GM19099 (cell line): ENCODE data around the gene CDH13.

Experiments
- POLR2A ChIP-seq: IDR thresholded peaks from 3 replicates; pipeline ENCODE4 v1.6.1; 2011; ENCODE audit warnings: low read depth; ENCODE audit not compliant: insufficient read length; ENCODE audit errors: extremely low read depth

CDH13 gene

DNA sequence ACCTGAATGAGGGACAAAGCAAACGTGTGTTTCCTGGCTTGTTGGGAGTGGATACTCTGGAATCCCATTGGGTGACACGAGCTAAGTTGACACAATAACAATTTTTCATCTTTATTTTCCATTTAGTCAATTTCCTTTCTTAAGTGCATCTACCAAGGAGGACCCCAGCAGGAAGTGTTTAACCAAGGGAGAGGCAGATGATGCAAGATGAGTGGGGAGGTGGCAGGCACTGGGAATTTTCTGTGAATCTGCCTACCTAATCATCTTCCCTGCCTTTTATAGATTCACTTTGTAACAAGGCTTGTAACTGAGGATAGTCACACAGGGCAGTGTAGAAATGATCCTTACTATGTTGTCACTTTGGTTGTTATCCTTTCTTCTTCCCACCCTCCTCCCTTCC, 863.3 kb downstream of the CDH13 start:
- TF ChIP-seq POLR2A: no peak

DNA sequence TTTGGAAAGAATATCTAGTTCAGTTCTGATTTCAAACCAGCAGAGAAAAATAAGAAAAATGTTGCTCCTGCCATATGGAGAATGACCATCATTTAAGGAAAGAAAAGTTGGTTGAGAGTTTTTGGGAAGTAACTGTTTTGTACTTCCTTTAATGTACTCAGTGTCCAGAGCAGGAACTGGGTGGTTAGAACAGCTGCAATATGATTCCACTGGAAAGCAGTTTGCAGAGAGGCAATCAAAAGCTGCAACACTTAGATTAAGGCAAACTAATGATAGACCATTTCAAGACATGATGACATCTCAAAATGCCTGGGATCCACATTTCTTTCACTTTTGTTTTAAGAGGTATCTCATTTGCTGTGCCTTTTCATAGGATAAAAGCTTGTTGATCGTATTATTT, 867.7 kb downstream of the CDH13 start:
- no peak for TF ChIP-seq POLR2A

DNA sequence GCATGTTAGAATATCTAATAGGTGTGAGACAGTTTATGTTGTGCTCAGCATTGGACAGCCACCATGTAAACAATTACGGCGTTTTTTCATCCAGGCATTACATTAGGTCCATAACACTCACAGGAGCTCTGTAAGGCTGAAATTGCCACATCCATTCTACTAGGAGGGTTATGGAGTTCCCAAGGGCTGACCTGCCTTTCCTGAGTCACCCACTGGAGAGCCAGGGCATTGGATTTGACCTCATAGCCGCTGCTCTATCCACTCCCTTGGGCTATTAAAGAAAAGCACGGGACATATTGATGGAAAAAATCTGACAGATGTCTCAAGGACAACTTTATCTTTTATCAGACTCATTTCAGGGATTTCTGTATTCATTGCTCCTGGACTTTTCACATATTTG, 874.7 kb downstream of the CDH13 start:
- TF ChIP-seq POLR2A: no peak

DNA sequence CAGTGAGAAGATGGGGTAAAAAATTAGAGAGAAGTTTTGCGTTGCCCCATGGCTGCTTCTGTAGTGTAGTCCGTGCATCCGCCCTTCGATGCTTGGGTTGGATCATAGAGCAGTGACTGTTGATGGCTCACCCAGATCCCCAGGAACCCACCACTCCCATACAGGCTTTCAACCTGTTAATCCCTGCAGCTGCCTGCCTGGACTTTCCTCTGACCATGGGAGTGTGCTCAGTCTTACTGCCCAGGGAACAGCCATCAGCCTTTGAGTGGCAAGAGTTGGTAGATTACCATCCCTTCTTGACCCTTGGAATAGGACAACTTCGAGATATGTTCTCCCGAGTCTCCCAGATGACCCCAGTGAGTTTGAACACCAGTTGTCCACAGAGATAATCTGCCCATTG, 881.5 kb downstream of the CDH13 start:
- no peak for TF ChIP-seq POLR2A

DNA sequence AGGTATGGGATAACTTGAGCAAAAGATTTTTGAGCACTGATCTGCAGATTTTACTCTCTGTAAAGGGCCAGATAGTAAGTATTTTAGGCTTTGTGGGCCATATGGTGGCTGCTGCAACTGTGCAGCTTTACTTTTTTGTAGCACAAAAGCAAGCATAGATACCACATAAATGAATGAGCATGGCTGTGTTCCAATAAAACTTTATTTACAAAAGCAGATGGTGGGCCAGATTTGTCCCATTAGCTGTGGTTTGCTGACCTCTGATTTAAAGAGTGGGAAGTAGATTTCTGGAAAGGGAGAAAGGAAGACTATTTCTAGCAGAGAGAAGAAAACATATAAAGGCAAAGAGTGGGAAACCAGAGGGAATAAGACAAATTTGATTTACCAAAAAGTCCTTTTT, 882.5 kb downstream of the CDH13 start:
- TF ChIP-seq POLR2A: no peak

DNA sequence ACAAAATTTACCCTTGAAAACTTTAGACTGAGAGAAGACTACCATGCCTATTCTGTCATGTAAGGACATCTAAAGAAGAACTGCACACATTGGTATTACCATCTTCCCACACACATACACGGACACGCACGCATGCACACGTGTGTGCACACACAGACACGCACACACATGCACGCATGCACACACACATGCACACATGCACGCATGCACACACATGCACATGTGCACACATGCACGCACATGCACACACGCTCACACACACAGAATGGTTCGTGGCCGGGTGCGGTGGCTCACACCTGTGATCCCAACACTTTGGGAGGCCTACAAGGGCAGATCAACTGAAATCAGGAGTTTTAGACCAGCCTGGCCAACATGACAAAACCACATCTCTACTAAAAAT, 884.1 kb downstream of the CDH13 start:
- no peak for TF ChIP-seq POLR2A

DNA sequence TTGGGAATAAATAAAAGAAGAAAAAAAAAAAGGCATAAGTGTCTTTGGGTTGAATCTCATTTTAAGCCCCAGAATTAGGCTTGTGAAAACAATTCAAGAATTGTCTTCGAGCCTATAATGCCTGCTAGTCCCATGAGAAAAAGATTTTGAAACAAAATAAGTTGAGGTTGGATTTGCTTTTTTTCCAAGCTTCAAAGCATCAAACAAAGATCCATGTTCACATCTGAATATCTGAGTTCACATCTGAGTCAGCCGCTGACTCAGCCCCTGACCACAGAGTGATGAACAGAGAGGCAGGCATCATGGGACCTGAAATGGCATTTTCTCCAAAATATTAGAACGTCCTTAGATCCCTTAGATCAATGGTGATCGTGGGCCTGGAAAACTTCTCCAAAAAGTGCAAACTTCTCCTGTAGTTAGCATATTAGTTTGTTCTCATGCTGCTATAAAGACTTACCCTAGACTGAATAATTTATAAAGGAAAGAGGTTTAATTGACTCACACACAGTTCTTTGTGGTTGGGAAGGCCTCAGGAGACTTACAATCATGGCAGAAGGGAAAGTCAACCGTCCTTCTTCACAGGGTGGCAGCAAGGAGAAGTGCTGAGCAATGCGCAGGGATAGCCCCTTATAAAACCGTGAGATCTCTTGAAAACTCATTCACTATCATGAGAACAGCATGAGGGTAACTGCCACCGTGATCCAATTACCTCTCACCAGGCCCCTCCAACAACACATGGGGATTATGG, 886.4 kb downstream of the CDH13 start:
- no peak for TF ChIP-seq POLR2A

DNA sequence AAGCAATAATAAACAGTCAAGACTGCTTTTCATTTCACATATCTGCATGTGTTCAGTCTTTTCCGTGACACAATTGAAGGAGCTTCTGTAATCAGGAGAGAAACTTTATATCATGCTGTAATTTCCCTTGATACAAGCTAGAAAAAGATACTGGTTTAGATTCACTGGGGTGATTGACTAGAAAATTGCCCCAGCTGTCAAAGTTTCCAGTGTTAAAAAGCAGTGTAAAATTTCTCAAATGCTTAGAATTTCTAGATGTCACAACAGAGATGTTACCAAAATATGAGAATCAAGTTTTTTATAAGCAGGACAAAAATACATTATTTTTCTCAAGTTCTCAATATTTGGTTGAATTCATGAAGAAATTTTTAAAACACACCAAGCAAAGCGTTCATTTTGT, 888.6 kb downstream of the CDH13 start:
- no peak for TF ChIP-seq POLR2A

DNA sequence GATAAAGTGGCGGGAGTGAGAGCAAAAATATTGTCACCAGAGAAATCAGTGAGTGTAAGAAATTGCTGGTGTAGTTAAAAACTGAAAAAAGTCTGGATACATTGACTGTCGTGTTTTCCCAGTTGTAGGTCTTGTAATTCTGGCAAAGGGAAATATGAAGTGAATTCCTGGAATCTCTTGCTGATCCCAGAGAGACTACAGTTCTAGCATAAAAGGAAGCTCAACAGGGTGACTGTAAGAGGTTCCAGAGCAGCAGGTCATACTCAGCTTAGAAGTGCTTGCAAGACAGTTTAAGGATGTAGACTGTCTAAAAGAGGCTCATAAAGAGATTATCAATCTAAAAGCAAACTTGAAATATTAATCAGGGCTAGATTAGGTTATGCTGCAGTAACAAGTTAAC, 890.2 kb downstream of the CDH13 start:
- TF ChIP-seq POLR2A: no peak

DNA sequence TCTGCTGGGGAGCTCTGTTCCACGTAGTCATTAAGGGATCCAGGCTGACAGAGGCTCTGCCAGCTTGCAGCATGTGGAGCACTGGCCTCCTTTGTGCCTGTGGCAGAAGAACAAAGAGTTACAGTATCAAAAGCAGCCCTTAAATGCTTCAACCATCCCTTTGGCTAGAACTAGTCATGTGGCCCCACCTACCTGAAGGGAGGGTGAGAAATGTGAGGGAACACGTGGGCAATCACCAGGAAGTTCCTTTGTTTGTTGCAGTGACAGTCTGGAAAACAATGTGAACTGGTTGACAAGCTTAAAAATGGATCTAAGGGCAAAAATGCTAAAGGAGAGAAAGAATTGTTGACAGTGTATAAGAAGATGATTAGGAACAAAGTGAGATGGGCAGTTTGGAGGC, 890.6 kb downstream of the CDH13 start:
- TF ChIP-seq POLR2A: no peak

DNA sequence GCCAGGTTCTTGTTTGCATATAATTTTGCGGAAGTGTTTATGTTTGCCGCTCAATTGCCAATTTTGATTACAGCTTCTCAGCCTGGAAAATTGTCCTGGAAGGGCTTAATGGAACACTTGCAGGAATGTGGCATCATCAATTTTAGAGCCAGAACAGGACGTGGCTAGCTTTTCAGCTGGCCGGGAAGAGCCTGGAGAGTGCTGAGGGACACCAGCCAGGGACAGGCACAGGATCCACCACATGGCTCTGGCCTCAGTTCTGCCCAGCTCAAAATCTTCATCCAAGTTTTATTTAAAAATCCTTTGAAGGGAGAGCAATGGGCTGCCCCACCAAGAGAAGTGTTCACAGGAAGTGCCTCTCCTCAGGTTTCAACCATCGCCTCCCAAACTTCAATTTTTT, 893.8 kb downstream of the CDH13 start:
- TF ChIP-seq POLR2A: no peak

DNA sequence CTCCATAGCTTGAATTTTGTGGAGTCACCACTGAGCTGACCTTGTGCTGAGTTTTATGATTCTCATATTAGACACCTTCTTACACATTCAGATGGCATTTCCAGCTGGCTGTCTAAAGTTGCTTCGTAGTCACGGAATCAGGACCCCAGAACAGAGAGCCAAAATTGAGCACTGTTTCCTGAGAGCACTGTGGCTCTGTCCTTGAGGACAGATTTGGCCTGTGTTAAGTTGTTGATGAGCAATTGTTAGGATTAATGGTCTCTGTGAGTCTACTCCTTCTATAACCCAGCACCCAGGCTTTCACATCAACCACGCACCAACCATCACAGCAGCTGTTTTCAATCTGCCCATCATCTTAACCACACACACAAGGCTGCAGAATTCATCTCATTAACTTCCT, 903.5 kb downstream of the CDH13 start:
- TF ChIP-seq POLR2A: no peak

DNA sequence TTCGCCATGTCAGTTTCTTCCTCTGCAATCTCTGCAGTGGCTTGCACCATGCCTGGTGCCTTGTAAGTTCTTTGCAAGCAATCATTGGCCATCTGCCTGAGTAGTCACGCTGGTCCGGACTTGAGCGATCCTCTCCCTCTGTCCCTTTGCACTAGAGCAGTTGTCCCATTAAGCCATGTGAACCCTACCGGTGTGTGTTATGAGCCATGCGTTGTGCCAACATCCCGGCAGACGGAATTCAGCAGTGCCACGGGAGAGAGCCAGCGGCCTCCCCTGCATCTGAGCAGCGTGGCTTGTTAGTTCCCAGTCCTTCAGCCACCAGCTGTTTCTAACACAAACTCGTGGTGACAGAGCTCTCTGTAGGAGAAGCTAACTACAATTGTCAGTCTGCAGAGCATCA, 905.9 kb downstream of the CDH13 start:
- no peak for TF ChIP-seq POLR2A

DNA sequence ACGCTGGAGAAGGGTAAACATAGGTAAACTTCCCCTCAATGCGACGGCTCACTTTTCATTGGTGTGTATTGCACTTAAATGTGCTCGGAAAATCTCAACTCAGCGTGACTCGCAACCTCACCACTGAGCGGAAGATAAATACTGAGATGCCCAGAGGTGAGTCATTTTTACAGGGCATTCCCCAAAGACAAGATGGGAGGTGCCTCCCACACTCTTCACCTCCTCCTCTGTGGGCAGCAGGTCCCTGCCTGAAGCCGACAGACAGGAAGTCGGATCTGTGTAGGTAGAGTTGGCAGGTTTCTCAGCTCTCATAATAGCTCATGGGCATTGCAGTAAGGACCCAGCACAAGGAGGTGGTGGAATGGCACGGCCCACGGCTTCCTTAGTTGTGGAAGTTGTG, 906.4 kb downstream of the CDH13 start:
- no peak for TF ChIP-seq POLR2A

DNA sequence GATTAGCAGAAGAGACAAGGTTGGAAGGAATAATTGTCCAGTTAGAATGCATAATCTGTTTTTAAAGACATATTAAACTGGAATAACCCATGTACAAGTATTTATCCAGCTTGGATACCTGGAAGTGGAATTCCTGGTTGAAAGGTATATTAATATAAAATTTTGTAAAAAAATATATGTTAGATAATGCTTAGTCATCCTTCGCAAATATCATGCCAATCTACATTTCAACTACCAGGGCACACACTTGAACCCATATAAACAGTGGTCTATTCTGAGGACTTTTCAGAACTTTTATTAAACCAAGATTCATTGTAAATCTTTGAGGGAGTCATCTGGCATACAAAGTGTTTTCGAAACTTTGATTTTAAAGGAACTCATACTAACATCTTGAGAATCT, 911.9 kb downstream of the CDH13 start:
- TF ChIP-seq POLR2A: no peak

DNA sequence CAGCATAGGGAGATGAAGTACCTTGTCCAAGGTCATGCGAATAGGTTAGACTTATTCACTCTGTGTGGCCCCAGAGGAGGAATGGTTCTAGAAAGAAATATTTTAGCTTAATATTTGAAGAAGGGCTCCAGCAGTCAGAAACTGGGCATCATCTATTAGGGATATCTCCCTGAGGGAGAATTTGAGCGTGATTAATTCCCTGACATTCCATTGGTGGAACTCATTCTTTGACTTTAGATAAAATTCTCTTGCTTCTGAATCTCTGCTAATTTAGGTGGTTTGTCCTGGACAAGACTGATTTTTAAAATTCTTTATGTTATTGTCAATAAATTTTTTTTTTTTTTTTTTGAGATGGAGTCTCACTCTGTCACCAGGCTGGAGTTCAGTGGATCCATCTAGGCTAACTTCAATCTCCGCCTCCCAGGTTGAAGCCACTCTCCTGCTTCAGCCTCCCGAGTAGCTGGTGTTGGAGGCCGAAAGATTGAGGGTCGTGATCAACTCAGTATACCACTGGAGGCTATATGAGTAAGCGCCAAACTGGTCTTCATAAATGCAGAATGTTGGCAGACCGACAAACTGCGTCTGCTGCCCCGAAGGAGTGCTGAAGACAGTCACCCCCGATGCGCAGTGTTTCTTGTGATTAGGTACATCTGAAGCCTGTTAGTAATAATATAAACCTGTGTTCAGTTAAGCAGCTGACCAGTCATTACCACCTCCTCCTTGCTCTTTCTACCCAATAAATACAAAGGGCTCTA, 913.1 kb downstream of the CDH13 start:
- no peak for TF ChIP-seq POLR2A
